CD4-positive, alpha-beta T cell treated with Interferon alpha-2 for 1 hour (primary cell): Measurements from ENCODE around the gene CTRB1.
"Not testable (repeated sequence)": the region's sequence is repeated elsewhere in the genome, so short reads cannot be mapped to it uniquely, and the experiment has no call there.

Source experiments
- DNase-seq, 2 donors: peaks; one replicate each; pipeline ENCODE4 v3.0.0-alpha.2; 2020 to 2022

CTRB1 gene

GRCh38 chr16:75242436-75243078 is 23.8 kb downstream of the CTRB1 start:
- not testable (repeated sequence) for DNase-seq

GRCh38 chr16:75243667-75244224 is 25.0 kb downstream of the CTRB1 start:
- no peak for DNase-seq

GRCh38 chr16:75244225-75244809 is 25.5 kb downstream of the CTRB1 start:
- no peak for DNase-seq

GRCh38 chr16:75244844-75245758 is 26.3 kb downstream of the CTRB1 start:
- no peak for DNase-seq

- DNase-seq: no peak
Observed at GRCh38 chr16:75246504-75247205, 27.9 kb downstream of the CTRB1 start.

- DNase-seq: no peak
Observed at GRCh38 chr16:75247249-75247648, 28.5 kb downstream of the CTRB1 start.

- no peak for DNase-seq
Observed at GRCh38 chr16:75248142-75248535, 29.4 kb downstream of the CTRB1 start.

- DNase-seq: no peak
Observed at GRCh38 chr16:75248536-75249380, 30.0 kb downstream of the CTRB1 start.

- DNase-seq: no peak
Observed at GRCh38 chr16:75249441-75249840, 30.7 kb downstream of the CTRB1 start.

GRCh38 chr16:75250089-75250808 is 31.5 kb downstream of the CTRB1 start:
- DNase-seq: no peak

GRCh38 chr16:75250809-75251279 is 32.1 kb downstream of the CTRB1 start:
- no peak for DNase-seq

- DNase-seq: no peak
Observed at GRCh38 chr16:75251280-75252048, 32.7 kb downstream of the CTRB1 start, which contains the start of gene BCAR1. Gene BCAR1, minus strand, starts transcription at chr16:75251624. Its CDS starts 142 bp downstream, at chr16:75251482.

- no peak for DNase-seq
Observed at GRCh38 chr16:75252049-75252864, 33.5 kb downstream of the CTRB1 start.

GRCh38 chr16:75252946-75253911 is 34.4 kb downstream of the CTRB1 start:
- no peak for DNase-seq

GRCh38 chr16:75254359-75254837 is 35.6 kb downstream of the CTRB1 start:
- no peak for DNase-seq

GRCh38 chr16:75256059-75256571 is 37.3 kb downstream of the CTRB1 start:
- DNase-seq: no peak

GRCh38 chr16:75256696-75257343 is 38.0 kb downstream of the CTRB1 start:
- no peak for DNase-seq
